SK-N-SH (cell line): ENCODE results near the gene ZDHHC5. TPM values are rescaled to one million over a fixed set of nuclear protein-coding genes. Genes with fewer than 3 reads are reported as not detected.

Experiments used
- CTCF ChIA-PET: fragments of 300-600, 350-600 bp; formaldehyde crosslinking; extraction: SDS; loops from one replicate; lab custom pipeline; 2021; lab: Yijun Ruan, JAX
- POLR2A ChIA-PET: fragments of 350-600 bp; sonication (Branson Sonifier 250); formaldehyde crosslinking; extraction: SDS; loops from one replicate; lab custom pipeline; 2020; ENCODE audit warnings: antibody characterized with exemption, inconsistent platforms; lab: Yijun Ruan, JAX
- DNase-seq: peaks from one replicate; pipeline ENCODE4 v3.0.0; 2012
- H2AFZ ChIP-seq: fragments of 200-600 bp; sonication (generic); 2 replicates; pipeline ENCODE4 v1.8.1; 2016; ENCODE audit warnings: antibody characterized with exemption, mild to moderate bottlenecking, low read depth
- H3F3A ChIP-seq: fragments of 200-600 bp; sonication (generic); replicated peaks from 2 replicates; pipeline ENCODE3; 2016; ENCODE audit warnings: antibody characterized with exemption, mild to moderate bottlenecking; ENCODE audit not compliant: insufficient read depth
- H3K27ac ChIP-seq, 2 experiments: fragments of 200-500 bp in 1 of 2; fragments of 200-600 bp in 1 of 2; sonication (Bioruptor generic) in 1 of 2; sonication (generic), shearing (Covaris generic) in 1 of 2; 2 replicates each; pipeline versions ENCODE4 v1.5.1 to v1.6.1; 2014 to 2016; ENCODE audit warnings: low read depth in 2 of 2, inconsistent platforms in 1 of 2, low read length in 1 of 2, mild to moderate bottlenecking in 1 of 2, mixed read lengths in 1 of 2
- H3K27me3 ChIP-seq: fragments of 200-600 bp; sonication (generic), shearing (Covaris generic); 2 replicates; pipeline ENCODE4 v1.6.1; 2016; ENCODE audit warnings: mixed run types; ENCODE audit not compliant: insufficient read depth
- H3K36me3 ChIP-seq, 2 experiments: fragments of 200-500 bp in 1 of 2; fragments of 200-600 bp in 1 of 2; sonication (Bioruptor generic) in 1 of 2; sonication (generic) in 1 of 2; replicated peaks in 1 of 2; 2 replicates each; pipeline versions ENCODE3 to v1.5.1; 2014 to 2016; ENCODE audit warnings: low read length in 1 of 2, mild to moderate bottlenecking in 1 of 2; ENCODE audit not compliant: insufficient read depth in 2 of 2, control insufficient read depth in 1 of 2
- H3K4me1 ChIP-seq, 2 experiments: fragments of 200-500 bp in 1 of 2; fragments of 200-600 bp in 1 of 2; sonication (Bioruptor generic) in 1 of 2; sonication (generic), shearing (Covaris generic) in 1 of 2; 2 replicates each; pipeline versions ENCODE4 v1.5.1 to v1.6.1; 2014 to 2016; ENCODE audit warnings: low read depth in 1 of 2, low read length in 1 of 2, mixed run types in 1 of 2; ENCODE audit not compliant: insufficient read depth in 2 of 2, control insufficient read depth in 1 of 2
- H3K4me2 ChIP-seq: fragments of 200-600 bp; sonication (generic), shearing (Covaris generic); 2 replicates; pipeline ENCODE4 v1.6.1; 2017; ENCODE audit warnings: mixed run types
- H3K4me3 ChIP-seq, 2 experiments: fragments of 200-500 bp in 1 of 2; fragments of 200-600 bp in 1 of 2; sonication (Bioruptor generic) in 1 of 2; sonication (generic), shearing (Covaris generic) in 1 of 2; 2 replicates each; pipeline versions ENCODE4 v1.5.1 to v1.8.1; 2014 to 2016; ENCODE audit warnings: low read depth in 2 of 2, inconsistent platforms in 1 of 2, low read length in 1 of 2, mild to moderate bottlenecking in 1 of 2, mixed read lengths in 1 of 2, moderate library complexity in 1 of 2
- H3K79me2 ChIP-seq: fragments of 200-600 bp; sonication (generic); 2 replicates; pipeline ENCODE4 v1.8.1; 2017; ENCODE audit warnings: mild to moderate bottlenecking; ENCODE audit not compliant: insufficient read depth
- H3K9ac ChIP-seq: fragments of 200-600 bp; sonication (generic); 2 replicates; pipeline ENCODE4 v1.6.1; 2017; ENCODE audit warnings: mixed run types
- H3K9me2 ChIP-seq: fragments of 200-600 bp; sonication (generic); 2 replicates; pipeline ENCODE4 v1.6.1; 2017; ENCODE audit warnings: mixed run types
- H3K9me3 ChIP-seq: fragments of 200-600 bp; sonication (generic); 2 replicates; pipeline ENCODE4 v1.6.1; 2017; ENCODE audit warnings: mixed run types, mild to moderate bottlenecking, moderate library complexity
- H4K20me1 ChIP-seq: fragments of 200-600 bp; sonication (generic); 2 replicates; pipeline ENCODE4 v1.6.1; 2017; ENCODE audit warnings: mild to moderate bottlenecking, mixed run types; ENCODE audit not compliant: insufficient read depth
- CHD2 ChIP-seq: fragments of 150-350 bp; IDR thresholded peaks from 2 replicates; pipeline ENCODE4 v1.6.1; 2018; ENCODE audit warnings: low read length; ENCODE audit not compliant: partially characterized antibody
- CTCF ChIP-seq: fragments of 200-600 bp; sonication (generic); IDR thresholded peaks from 2 replicates; pipeline ENCODE4 v1.6.1; 2017; ENCODE audit warnings: antibody characterized with exemption, mild to moderate bottlenecking, moderate library complexity
- EP300 ChIP-seq, 2 experiments: IDR thresholded peaks; 2 replicates each; pipeline versions ENCODE4 v1.4.0 to v1.6.1; 2012; ENCODE audit warnings: borderline replicate concordance in 1 of 2, low read depth in 1 of 2, low read length in 1 of 2
- FOXM1 ChIP-seq: IDR thresholded peaks from 2 replicates; pipeline ENCODE4 v1.4.0; 2012; ENCODE audit warnings: low read depth, mild to moderate bottlenecking
- IRF3 ChIP-seq: fragments of 150-350 bp; IDR thresholded peaks from 2 replicates; pipeline ENCODE4 v1.6.1; 2016; ENCODE audit warnings: mild to moderate bottlenecking, low read depth, low read length
- JUND ChIP-seq: IDR thresholded peaks from 2 replicates; pipeline ENCODE4 v1.4.0; 2012
- MEF2A ChIP-seq: IDR thresholded peaks from 2 replicates; pipeline ENCODE4 v1.4.0; 2012; ENCODE audit warnings: low read depth, borderline replicate concordance
- PBX3 ChIP-seq: IDR thresholded peaks from 2 replicates; pipeline ENCODE4; 2012
- POLR2AphosphoS5 ChIP-seq: IDR thresholded peaks from 2 replicates; pipeline ENCODE4 v1.6.1; 2012; ENCODE audit warnings: low read depth, low read length
- RCOR1 ChIP-seq: fragments of 150-350 bp; IDR thresholded peaks from 2 replicates; pipeline ENCODE4 v1.6.1; 2017; ENCODE audit warnings: antibody characterized with exemption, low read length
- SIN3A ChIP-seq: IDR thresholded peaks from 2 replicates; pipeline ENCODE4 v1.6.1; 2012; ENCODE audit warnings: low read depth, mild to moderate bottlenecking, low read length, moderate library complexity, borderline replicate concordance
- TAF1 ChIP-seq: IDR thresholded peaks from 2 replicates; pipeline ENCODE4 v1.6.1; 2012; ENCODE audit warnings: low read depth, mild to moderate bottlenecking, low read length, moderate library complexity, borderline replicate concordance
- TEAD4 ChIP-seq: IDR thresholded peaks from 2 replicates; pipeline ENCODE4 v1.4.0; 2012; ENCODE audit warnings: mild to moderate bottlenecking, borderline replicate concordance; ENCODE audit not compliant: insufficient read depth
- YY1 ChIP-seq: IDR thresholded peaks from 2 replicates; pipeline ENCODE4 v1.4.0; 2012; ENCODE audit warnings: low read depth, mild to moderate bottlenecking
- WGBS: methylation state at CpG from one replicate; pipeline ENCODE4 v1.1.6; 2017; ENCODE audit warnings: low lambda C conversion rate; 5-methylcytosine and 5-hydroxymethylcytosine counted together
- polyA plus RNA-seq, 3 experiments: library from polyadenylated mRNA; depleted of rRNA; stranded (reverse); fragments of >200 nt; gene quantifications; 2 replicates each; pipeline ENCODE4 v1.2.3, GENCODE V29; 2012

ZDHHC5 gene
- polyA plus RNA-seq, 1 of the 3 experiments (the other 2 are of a cell fraction), result 46.6 TPM

GRCh38 chr11:57638005-57638781 lies 29.7 kb upstream of the ZDHHC5 start:
- peaks cover 14 to 18% of the 10 kb centered on the region in 2 experiments; a peak in 3 of 4 replicates for H3K4me1 ChIP-seq
- POLR2A ChIA-PET, result interaction anchor here (1.0 to 1.8 kb wide), 2 partner anchors 40 to 70 kb away, joined by 4 to 11 read pairs; partner anchors contain the start of gene UBE2L6
- DNase-seq, result peak; percentile 98
- H3K36me3 ChIP-seq, result peaks cover 0 to 3% of the 10 kb centered on the region in 2 experiments
- peak overlapping the region; percentile 99 for H3K4me2 ChIP-seq
- peaks cover 29% of the 10 kb centered on the region for H4K20me1 ChIP-seq
- H3K9me3 ChIP-seq, result no peaks in the 10 kb centered on the region
- WGBS, result 3% methylated on average over 47 of the region's 47 CpGs
- peak overlapping the region; percentile 77 to 81 for H3K27ac ChIP-seq
- peaks cover 48% of the 10 kb centered on the region for H3K79me2 ChIP-seq
- CTCF ChIA-PET, result interaction anchor here (1.1 to 17.7 kb wide), 6 partner anchors 11 to 180 kb away, joined by 3 to 326 read pairs (median 10); partner anchors contain the start of genes UBE2L6 and YPEL4
- H3F3A ChIP-seq, result peaks cover 5% of the 10 kb centered on the region
- H3K9ac ChIP-seq, result peak overlapping the region; percentile 99
- H3K27me3 ChIP-seq, result no peaks in the 10 kb centered on the region
- peak overlapping the region; percentile 86 to 99 for H3K4me3 ChIP-seq
- no peaks in the 10 kb centered on the region for H3K9me2 ChIP-seq
- peak overlapping the region; percentile 99 for H2AFZ ChIP-seq
- TF ChIP-seq PBX3, result no peak
- TF ChIP-seq EP300 (IDR thresholded peaks at IDR 0.05; ENCODE audit: borderline replicate concordance in 1 of 2, low read depth in 1 of 2, low read length in 1 of 2), result no peak
- no peak for TF ChIP-seq MEF2A
- TF ChIP-seq RCOR1, result peak; percentile 29; the same call in 1 of the 2 replicates
- TF ChIP-seq TAF1, result peak; percentile 90
- TF ChIP-seq TEAD4, result peak; percentile 88
- TF ChIP-seq IRF3, result 0 out of 2 replicates have a peak, but pooled peaks have one; percentile 24
- peak; percentile 51 for TF ChIP-seq CHD2
- no peak for TF ChIP-seq CTCF
- TF ChIP-seq JUND, result no peak
- TF ChIP-seq YY1, result peak; percentile 91
- 0 out of 2 replicates have a peak, but pooled peaks have one; percentile 8 for TF ChIP-seq SIN3A
- TF ChIP-seq POLR2AphosphoS5, result peak; percentile 89
- TF ChIP-seq FOXM1, result 0 out of 2 replicates have a peak, but pooled peaks have one; percentile 3
- TF ChIP-seq, all 33 proteins: peak for 9
